HG03097 (cell line): ENCODE results near the gene NXF1.
"Not testable (repeated sequence)": the region's sequence is repeated elsewhere in the genome, so short reads cannot be mapped to it uniquely, and the experiment has no call there.

Experiments used
- ATAC-seq: cut with Tn5 transposase; IDR thresholded peaks from one replicate; pipeline ENCODE4 v1.9.1; 2021; ENCODE audit not compliant: unreplicated experiment, low FRiP score

NXF1 gene

DNA sequence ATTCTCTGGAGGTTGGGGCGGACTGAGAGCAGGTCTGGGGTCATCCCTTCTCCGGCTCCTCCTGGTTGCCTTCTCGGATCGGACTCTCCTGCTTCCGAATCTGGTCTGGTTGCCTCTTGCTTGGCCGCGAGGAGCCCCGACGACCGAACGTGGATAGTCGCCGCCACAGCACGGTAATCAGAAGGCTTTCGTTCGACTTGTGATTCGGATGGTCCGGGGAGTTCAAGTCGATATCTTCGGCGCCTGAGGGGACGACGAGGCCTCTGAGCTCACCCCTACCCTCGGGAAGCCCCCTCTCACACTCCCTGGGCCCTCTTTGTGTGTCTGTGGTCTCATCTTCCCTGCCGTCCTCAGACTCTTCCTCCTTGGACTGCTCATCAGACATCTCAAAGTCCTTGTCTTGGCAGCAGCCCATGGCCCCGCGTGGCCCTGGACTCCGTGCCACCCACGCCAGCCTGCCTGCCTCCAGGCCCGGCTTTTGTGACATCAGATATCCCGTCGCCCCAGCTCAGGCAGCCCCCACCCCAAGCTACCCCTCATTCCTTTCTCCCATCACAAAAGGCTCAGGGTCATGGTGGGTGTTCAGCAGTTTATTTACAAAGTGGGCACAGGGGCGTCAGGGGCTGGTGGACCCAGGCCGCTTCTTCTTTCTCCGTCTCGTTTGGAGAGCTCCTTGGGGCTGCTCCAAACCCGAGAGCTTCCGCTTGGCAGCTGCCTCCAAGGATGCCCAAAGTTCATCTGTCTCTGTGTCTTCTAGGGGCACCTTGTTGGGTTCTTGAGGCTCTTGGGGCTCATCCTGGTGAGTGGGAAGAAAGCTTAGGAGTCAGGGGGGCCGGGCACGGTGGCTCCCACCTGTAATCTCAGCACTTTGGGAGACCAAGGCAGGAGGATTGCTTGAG is 27.3 kb upstream of the NXF1 start, which contains the start of gene TEX54:
Gene TEX54, minus strand, starts transcription at position 506 of the 899 bp plus-strand sequence.
- ATAC-seq: peak; percentile 4

DNA sequence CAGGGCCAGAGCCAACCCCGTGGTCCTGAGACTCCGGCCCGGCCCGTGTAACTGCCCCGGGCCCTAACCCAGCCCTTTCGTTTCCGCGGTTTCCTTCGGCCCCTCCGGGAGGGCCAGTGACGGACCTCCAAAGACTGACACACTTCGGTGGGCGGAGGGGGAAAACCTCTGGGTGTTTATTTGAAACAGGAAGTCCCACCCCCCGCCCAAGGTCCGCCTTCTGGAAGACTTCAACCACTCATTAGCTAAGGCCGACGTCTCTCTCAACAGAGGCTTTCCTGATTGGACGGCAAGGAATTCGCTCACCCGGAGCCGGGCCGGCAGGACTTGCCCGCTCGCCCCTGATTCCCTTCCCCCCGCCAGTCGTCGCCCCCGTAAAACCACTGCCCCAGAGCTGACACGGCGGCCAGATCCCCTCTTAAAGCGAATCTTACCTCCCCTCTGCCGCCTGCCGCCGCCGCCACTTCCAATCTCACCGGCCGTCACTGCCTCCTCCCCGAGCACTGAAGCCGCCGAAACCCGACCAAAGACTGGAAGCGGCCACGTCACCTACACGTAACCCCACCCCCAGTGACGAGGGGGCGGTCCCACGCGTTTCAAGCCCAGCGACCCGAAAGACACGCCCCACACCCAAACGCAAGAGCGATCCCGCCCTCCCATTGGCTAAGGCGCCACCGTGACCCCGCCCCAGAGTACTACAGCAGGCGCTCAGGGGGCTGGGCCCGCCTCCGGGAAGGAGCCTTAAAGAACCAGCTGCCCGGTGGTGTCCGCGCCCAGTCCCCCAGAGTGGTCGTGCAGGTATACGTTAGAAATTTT is 26.5 kb upstream of the NXF1 start, which contains the start of gene STX5:
Gene STX5, minus strand, starts transcription at position 532 of the 816 bp plus-strand sequence. CDS start 808 bp downstream, outside the sequence.
- ATAC-seq: peak; percentile 69

DNA sequence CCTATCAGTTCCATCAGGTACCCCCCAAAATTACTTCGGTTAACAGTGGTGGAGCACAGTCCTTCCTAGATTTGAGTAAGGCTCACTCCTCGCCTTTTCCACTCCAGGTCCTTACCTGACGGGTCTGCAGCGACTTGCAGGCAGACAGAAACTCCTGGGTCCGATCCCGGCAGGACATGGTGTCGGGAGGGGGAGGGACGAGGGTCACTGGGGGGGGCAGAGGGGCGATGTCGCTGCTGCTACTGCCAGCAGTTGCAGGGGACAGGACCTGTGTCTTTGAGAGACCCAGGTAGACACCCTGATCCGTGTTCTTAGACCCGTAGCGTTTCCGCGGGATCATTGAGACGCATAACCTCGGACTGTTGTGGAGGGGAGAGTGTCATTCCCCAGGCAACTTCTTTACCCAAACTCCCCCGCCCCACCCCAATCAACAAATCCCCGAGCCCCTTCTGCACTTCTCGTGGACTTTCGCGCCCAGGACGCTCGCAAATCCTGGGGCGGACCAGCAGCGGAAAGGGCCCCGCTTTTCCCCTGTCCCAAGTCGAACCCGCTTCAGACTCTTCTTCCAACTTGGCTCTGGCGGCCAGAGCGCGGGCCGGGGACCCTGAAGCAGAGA is 25.8 kb upstream of the NXF1 start:
- no peak for ATAC-seq

DNA sequence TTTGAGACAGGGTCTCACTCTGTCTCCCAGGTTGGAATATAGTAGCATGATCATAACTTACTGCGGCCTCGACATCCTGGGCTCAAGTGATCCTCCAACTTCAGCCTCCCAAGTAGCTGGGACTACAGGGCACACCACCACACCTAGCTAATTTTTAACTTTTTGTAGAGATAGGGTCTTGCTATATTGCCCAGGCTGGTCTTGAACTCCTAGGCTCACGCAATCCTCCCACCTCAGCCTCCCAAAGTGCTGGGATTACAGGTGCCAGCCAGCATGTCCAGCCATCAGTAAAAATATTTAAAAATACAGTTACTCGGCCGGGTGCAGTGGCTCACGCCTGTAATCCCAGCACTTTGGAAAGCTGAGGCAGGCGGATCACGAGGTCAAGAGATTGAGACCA is 22.9 kb upstream of the NXF1 start:
- ATAC-seq: not testable (repeated sequence)

DNA sequence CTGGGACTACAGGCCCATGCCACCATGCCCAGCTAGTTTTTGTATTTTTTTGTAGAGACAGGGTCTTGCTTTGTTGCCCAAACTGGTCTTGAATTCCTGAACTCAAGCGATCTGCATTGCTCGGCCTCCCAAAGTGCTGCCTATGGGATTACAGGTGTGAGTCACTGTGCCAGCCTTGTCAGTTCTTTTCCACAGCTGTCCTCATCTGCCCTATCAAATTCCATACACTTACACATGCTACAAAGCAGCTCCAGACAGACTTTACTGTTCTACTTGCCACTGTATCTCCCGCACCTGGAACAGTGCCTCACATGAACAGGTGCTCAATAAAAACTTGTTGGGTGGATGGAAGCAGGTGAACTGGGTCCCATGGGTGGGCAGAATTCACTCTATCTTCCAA is 18.4 kb upstream of the NXF1 start:
- ATAC-seq: no peak

DNA sequence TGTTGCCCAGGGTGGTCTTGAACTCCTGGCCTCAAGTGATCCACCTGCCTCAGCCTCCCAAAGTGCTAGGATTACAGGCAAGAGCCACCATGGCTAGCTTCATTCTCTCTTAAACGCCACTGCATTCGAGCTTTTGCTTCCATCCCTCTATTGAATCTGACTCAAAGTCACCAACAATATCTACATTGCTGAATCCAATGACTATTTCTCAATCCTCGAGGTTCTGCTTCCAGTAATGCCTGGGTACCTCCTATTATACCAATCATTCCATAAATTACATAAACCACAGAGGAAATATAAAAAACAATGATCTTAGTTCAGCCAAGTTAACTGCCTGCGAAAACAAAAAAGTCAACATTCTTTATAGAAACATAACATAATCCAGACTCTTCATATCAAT is 11.9 kb upstream of the NXF1 start:
- ATAC-seq: no peak

DNA sequence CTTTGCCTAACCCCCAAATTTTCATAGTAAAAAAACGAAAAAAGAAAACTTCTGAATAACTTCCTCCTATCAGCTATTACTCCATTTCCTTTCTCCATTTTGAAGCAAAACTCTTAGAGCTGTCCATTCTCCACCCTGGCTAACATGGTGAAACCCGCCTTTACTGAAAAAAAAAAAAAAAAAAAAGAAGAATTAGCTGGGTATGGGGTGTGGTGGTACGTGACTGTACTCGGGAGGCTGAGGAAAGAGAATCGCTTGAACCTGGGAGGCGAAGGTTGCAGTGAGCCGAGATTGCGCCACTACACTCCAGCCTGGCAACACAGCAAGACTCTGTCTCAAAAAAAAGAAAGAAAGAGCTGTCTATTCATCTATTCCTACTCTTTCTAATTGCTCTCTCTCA is 11.3 kb upstream of the NXF1 start:
- no peak for ATAC-seq

DNA sequence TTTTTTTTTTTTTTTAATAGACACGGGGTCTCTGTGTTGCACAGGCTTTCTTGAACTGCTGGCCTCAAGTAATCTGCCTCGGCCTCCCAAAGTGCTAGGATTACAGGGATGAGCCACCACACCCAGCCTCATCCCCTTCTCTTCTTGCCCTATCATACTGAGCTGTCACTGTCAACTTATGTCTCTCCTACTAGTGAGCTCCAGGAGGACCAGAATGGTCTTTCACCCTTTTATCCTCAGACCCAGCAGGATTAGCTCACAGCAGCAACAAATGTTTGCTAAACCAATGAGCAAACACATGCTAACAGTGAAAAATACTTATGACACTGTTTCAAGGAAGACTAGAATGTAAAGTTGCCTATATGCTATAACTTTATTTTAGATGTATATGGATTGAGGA is 6.4 kb upstream of the NXF1 start:
- no peak for ATAC-seq

DNA sequence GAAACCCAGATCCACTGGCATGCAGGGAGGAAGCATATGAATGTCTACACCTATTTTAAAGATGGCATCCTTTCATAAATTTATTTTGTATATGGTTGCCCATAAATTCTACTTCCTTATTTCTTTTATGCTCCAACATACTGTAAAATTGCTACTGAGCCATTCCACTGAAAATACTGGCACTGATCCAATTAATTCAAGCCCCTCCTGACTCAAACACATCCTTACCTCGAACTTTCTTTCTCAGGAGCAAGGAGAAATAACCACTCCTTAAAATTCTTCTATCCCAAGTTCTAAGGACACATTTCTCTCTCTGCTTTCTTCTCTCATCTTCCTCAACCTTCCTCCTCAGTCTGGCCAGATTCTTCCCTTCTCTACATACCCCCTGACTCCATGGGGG is 5.5 kb upstream of the NXF1 start:
- ATAC-seq: no peak

DNA sequence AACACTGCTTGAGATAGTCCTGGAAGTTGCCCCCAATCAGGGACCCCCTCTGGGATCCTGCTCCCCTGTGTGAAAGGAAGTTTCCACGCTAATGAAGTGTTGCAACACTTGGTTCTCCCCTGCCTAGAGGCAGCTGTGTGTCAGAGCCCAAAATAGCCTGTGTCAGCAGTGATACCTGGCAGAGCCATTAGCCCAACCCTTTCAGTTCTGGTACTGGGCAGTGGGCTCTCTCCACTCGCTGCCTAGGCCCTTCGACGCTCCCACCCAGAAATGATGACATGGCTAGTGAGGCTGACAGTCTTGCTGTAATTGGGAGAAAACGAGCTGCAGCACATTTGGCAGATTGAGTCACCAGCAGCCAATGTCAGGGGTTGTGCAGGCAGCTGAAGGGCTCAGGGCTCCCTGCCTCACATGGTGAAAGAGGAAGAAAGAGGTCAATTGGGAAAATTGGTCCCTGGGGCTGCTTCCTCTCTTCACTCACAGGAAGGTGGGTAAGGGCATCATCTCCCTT is 1.4 kb upstream of the NXF1 start:
- ATAC-seq: no peak

DNA sequence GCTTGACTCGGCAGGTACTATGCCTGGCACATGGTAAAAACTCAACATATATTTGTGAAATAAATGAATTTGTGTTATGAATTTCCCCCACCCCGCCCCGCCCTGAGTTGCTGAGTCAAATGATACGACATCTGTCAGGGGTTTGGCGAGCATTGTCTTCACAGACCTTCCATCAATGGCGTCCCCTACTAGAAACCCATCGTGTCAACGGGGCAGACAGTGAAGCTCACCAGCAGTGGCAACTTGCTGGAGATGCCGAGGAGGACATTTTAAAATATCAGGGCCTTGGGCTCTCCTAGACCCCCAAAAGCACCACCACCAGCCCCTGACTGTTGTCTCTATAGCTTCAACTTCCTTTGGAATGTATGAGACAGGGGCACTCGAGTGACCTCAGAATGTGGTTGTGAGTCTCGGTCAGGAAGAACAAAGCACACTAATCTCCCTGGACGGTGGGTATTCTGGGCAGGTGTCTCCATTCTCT is 761 bp upstream of the NXF1 start:
- no peak for ATAC-seq

DNA sequence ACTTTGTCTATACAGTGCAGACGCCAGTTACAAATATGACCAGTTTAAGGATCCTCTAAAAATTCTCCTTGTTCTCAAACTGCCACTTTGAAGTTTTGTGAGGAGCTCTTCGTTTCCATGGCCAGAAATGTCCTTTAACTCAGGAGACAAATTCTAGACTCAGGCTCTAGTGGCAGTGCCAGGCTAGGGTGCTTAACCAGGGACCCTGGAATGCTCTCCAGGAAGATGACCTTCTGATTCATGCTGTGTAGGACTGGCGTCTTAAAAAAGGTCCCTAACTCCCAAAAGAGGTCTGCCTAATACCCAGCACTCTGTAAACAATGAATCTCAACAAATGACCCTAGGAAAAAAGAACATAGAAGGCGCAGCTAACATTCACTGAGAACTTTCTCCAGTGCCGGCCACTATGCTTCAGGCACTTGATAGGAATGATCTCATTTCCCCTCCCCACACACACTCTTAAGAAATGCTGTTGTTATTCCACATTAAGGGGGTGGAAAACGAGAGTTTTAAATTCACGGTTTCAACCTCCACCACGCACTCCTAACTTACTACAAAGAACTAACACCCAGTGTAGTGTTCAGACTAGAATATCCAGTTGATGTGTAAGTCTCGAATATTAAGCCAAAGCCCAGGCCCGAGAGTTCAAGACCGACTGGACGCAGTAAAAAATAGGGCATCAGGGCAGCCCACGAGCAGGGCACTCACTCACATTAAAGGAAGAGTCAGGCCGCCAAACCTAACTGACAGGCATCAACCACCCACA is 747 bp downstream of the NXF1 start:
- peak; percentile 18 for ATAC-seq

DNA sequence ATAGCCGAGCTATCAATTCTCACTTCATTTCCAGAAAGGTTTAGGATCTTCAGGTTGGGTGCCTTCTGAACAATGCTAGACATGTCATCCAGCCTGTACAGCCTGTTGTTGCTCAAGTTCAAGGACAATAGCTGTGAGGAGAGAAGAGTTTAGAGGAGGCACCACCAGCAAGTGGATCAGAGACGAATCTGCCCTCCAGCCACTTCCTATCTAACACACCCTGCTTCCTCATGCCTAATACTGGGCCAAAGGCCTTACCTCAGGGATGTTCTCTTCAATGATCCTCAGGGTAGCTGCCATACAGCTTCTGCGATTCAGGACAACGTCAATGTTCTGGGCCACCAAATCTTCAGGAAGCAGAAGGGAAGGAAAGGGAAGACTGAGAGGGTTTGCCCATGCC is 4.2 kb downstream of the NXF1 start:
- ATAC-seq: no peak

DNA sequence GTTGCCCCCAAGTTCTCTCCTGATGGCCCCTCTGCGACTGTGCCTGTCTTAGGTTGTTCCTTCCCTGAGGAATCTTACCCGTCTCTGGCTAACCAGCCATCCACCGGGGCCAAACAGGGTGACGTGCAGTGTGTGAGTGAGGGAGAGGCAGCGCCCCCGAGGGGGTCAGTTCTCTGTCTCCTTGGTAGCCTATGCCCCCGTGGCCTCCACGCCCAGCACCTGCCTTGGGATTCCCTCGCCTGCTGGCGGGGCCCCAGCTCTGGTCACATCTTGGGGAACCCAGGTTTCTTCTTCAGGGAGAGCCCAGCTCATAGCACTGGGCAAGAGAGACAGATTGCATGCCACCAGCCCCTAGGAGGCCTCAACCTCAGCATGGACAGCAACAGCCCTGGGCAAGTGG is 5.8 kb downstream of the NXF1 start:
- no peak for ATAC-seq

DNA sequence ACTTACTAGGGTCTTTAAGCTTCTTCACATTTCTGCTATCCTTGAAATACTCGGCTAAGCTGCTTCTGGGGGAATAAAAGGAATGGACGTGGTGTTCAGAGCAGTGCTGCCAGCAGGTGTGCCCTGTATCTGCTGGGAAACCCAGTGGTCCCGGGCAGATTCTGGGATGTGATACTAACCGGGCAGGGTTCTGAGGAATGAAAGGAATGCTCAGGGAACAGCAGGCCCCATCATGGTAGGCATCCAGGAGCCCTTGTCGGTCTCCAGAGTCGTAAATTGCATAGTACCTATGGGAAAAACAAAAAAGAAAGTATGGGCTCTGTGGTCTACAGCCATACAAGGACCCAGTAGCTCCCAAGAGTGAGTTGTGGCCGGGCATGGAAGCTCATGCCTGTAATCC is 9.0 kb downstream of the NXF1 start:
- no peak for ATAC-seq

DNA sequence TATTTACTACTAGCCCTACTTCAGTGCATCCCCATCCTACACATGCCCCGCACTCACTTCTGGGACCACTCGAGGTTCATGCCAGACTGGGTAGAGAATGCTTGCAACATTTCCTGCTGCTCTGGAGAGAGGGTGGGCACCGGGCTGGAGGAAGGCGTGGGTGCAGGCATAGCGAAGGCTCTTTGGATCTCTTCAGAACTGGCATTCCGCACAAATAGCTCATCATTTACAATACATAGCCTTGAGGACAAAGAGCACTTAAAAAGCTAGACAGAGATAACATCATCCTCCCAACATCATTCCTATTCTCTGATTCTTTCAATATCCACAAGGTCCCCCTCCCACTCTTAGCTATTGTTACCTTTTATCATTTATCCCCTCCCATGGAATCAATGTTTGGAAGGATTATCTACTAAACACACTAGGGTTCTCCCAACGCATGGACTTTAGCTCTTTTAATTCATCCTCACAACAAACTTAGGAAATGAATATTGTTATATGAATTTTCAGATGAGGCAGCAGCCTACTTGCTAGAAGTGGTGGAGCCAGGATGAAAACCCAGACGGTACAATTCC is 11.0 kb downstream of the NXF1 start:
- no peak for ATAC-seq

DNA sequence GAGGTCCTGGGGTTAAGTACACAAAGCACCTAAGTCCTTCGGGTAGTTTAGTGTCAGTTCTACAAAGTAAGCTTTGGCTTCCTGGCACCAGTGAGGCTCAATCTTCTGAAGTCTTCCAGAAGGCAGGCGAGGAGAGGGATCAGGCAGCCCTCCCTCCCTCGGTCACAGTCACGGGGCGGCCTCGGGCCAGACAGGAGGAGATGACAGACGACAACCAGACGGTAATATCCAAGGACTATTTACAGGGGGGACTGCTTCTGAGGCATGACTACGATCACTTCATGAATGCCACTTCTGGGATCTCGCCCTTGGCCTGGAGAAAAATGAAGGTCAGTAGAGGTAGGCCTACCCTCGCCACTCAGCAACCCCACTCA is 13.1 kb downstream of the NXF1 start:
- no peak for ATAC-seq

DNA sequence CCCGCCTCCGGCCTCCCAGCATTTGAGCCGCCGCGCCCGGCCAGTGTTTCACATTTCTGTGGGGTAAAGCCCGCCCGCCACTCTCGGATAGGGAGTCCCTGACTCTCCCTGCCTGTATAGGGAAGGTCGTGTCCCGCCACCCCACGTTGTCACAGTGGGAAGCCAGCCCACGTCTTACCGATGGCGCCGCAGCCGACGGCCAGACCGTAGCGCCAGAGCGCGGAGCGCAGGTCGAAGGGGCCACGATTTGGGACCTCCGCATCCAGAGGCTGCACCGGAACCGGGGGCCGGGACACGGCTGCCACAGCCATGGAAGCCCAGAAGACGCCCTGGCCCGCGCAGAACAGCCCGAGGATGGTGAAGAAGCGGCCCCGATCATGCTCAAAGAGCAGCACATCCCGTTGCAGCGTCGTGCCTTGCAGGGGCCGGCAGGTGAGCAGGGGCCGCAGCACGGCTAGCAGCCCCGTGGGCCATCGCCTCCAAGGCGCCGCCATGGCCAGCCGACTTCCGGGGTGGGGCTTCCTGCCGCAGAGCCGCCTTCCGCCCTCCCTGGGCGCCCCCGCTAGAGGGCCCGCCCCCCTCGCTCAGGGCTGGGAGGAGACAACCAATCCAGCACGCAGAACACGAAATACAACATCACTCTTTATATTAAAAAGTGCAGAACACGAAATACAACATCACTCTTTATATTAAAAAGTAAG is 13.6 kb downstream of the NXF1 start, which contains the start of gene TMEM223:
Gene TMEM223, minus strand, starts transcription at position 506 of the 701 bp plus-strand sequence. Its CDS starts 12 bp downstream, at position 494.
- ATAC-seq: peak; percentile 49

DNA sequence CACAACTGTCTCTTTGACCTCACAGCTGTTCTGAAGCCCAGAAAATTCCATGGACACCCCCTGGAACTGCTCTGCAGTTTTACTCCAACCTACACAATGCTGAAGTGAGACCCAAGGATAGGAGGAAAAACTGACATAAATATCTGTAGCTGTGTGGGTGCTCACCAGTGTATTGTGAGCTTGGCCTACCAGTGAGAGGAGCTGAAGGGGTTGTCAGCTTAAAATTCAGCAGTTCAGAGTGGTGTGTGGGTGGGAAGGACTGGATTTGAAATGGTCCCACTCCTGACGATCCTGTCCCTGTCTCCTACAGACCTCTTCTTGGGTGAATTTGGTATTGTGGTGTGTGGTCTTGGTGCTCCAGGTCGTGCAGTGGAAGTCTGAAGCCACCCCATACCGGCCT is 15.7 kb downstream of the NXF1 start:
- no peak for ATAC-seq
